Frontal cortex (tissue), 4 donors: ENCODE results near the gene OR5AR1. TPM values are rescaled to one million over a fixed set of nuclear protein-coding genes. Genes with fewer than 3 reads are reported as not detected.
"Not testable (repeated sequence)": the region's sequence is repeated elsewhere in the genome, so short reads cannot be mapped to it uniquely, and the experiment has no call there.

Experiments used
- DNase-seq, 2 donors: peaks; one replicate each; pipeline ENCODE4 v3.0.0; 2012; ENCODE audit warnings: low spot score in 2 of 2
- FAIRE-seq: peaks from 2 replicates; lab custom pipeline; 2012; peaks lifted over from hg19 to GRCh38; lab: Jason Lieb, UNC
- total RNA-seq: library from RNA; depleted of rRNA; stranded (reverse); fragments of >200 nt; gene quantifications from one replicate; pipeline ENCODE4 v1.2.3, GENCODE V29; 2014
- donor health status: control.
- donor health status: control.
- donor health status: control.

OR5AR1 gene
- total RNA-seq, result not detected

DNA sequence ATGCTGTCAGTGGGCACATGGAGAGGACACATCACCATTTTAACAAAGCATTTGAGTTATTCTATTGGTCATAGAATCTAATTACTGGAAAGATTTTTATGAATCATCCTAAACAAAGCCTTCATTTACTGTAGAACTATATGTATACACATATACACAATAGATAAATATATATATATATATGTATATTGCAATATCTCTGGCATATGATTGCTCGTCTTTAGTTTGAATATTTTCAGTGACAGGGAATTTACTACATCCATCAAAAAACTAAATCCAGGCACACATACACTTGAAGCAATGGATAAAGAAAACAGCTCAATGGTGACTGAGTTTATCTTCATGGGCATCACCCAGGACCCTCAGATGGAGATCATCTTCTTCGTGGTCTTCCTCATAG lies at the start of gene OR5AR1:
Gene OR5AR1, plus strand, starts transcription at position 301 of the 400 bp plus-strand sequence. Its CDS starts 0 bp downstream, at position 301.
- FAIRE-seq (no peak), DNase-seq (no peak)

DNA sequence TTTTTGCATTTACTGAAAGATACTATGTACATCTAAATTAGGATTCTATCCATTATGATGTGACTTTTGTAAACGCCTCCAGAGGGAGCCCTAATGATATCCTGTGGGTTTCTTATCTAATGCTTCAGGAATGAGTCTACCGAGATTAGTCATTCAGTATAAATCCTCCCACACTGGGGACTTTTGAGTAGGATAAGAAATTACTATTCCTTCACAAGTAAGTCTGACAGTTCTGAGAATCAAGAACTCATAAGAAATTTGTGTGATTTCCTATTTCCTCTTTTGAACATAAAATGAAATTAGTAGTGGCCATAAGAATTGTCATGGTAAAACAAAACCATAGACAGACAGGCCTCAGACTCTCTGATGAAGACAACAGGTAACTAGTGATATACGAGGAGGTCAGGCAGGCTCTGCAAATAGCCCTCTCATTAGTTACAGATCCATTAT lies 38.8 kb upstream of the OR5AR1 start:
- FAIRE-seq, result peak; percentile 28
- peak in 1 of 2 donors; percentile 13 for DNase-seq

DNA sequence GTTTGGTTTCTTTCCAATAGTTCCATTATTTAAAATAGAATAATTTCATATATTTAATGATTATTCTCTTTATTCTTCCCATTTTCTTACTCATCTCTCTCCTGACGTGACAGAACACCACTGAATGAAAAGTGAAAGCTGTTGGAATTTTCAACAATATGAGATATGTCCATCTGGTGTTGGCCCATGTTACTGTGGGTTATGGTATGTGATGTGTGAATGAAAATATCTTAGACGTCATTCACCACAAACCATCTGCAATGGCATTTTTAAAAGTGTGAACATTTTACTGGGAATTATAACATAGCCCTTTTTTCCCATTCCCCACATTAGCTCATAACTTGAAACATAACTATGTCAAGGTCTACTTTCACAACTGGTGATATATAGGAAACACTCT lies 37.5 kb upstream of the OR5AR1 start:
- no peak for DNase-seq
- FAIRE-seq, result no peak

GRCh38 chr11:56632329-56632728 lies 31.2 kb upstream of the OR5AR1 start:
- no peak for FAIRE-seq
- DNase-seq, result no peak

GRCh38 chr11:56636861-56637260 lies 26.6 kb upstream of the OR5AR1 start:
- no peak for FAIRE-seq
- no peak for DNase-seq

DNA sequence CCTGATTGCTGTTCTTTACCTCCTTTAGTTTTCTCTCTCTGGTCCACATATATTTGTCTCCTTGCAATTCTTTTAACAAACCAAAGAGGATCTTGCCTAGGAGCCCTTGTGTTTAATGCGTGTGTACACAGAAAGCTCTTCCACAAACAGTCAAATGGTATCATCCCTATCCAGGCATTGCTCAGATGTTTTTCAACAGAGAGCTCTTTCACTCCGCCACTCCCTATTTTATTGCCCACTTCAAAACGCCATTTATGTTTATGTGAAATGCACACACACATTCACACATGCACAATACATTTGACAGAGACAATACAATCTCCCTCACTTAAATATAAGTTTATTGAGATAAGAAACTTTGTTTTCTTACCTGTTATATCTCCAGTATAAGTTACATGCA lies 26.0 kb upstream of the OR5AR1 start:
- DNase-seq (no peak), FAIRE-seq (no peak)

DNA sequence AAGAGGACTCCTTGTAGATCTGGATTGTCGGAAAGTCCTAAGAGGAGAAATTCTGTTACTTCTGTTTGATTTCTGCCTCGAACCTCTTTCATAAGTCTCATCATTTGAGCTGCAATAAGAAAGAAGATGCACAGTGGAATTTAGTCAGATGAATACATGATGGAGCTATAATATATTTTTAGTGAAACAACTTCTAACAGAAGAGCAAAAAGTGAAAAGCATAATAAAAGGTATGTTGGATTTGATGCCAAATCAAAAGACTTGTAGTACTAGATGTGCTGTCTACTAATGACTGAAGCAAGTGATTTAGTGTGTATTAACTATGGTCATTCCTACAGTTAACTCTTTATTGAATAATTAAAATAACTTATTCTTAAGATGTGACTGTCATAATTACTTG lies 21.1 kb upstream of the OR5AR1 start, which contains the start of gene OR5AP2:
Gene OR5AP2, minus strand, starts transcription at position 101 of the 400 bp plus-strand sequence. Its CDS starts 0 bp downstream, at position 101.
- FAIRE-seq, result no peak
- DNase-seq, result no peak

DNA sequence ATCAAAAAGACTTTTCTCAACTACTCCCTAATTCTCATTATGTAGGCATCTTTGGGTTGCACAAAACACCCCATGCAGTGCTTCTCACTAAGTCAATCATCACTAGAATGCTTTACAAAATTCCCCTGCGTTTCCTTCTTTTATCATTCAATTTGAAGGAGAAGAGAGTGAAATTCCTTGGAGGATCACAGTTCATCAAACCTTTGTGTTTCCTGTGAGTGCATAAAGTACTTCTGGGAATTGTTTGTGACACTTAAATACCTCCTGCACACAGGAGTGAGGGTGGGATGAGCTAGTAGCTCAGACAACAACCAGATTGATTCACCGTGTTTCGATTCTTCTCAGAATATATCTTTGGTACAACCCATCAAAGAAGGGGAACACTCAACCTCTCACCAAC lies 3.7 kb upstream of the OR5AR1 start:
- DNase-seq, result no peak

GRCh38 chr11:56670984-56671383 lies 7.5 kb downstream of the OR5AR1 start:
- FAIRE-seq, result no peak
- DNase-seq, result no peak

More for the DNA sequence above, 3.7 kb upstream of the OR5AR1 start:
- no peak for FAIRE-seq

DNA sequence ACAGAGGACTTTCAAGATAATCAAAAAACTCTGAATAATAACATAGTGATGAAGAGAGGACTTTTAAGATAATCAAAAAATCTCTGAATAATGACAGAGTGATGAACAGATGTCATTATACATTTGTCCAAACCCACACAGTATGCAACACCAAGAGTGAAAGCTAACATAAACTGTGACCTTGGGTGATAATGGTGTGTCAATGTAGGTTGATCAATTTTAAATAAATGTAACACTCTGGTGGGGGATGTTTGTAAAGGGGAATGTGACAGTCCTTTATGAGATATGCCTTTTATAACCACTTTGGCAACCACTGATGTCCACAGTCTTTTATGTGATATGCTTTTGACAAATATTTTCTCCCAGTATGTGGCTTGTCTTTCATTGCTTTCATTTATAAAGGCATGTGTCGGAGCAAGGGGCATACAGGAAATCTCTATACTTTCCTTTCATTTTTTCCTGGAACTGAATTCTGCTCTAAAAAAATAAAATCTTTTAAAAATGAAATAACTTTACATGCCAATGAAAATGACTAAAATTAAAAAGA lies 25.1 kb downstream of the OR5AR1 start:
- no peak for DNase-seq
- FAIRE-seq, result no peak

DNA sequence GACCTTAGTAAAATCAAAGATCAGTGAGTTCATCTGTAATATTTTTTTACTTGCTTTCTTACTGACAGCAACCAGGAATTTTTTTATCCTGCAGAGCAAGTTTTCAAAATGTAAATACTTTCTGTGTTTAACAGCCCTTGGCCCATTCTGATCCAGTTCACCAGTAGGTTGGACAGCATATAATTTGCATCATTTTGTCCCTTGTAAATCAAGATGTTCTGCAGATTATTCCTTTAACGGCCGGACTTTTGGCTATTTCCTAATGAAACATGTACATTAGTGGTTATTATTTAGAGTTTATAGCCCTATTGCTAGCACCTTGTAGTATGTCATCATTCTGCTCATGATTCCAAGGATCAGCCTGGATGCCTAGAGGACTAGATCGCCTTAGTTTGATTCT lies 27.7 kb downstream of the OR5AR1 start:
- DNase-seq, FAIRE-seq: not testable (repeated sequence)

DNA sequence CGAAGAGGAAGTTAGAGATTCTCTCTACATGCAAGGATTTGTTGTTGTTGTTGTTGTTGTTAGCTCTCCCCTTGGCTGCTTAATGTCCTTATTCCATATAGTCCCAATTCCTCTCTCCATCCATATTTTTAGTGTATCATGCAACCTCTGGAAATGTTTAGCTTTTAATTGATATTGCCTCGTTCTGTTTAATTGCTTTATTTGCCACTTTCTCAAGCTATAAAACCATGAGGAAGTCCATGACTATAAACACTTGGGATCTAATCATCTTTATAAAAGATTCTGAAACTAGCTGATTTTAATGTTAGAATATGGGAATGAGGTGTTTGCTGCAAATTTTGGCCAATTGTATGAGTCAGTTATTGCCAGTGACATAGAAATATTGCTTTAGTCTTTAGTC lies 29.9 kb downstream of the OR5AR1 start:
- no peak for DNase-seq
- FAIRE-seq, result no peak

- no peak for FAIRE-seq
Observed at GRCh38 chr11:56698795-56699194, 35.3 kb downstream of the OR5AR1 start, which contains the start of gene OR9G1. Gene OR9G1 (plus strand): TSS chr11:56699095. CDS start chr11:56700388, 1,293 bp downstream.

DNA sequence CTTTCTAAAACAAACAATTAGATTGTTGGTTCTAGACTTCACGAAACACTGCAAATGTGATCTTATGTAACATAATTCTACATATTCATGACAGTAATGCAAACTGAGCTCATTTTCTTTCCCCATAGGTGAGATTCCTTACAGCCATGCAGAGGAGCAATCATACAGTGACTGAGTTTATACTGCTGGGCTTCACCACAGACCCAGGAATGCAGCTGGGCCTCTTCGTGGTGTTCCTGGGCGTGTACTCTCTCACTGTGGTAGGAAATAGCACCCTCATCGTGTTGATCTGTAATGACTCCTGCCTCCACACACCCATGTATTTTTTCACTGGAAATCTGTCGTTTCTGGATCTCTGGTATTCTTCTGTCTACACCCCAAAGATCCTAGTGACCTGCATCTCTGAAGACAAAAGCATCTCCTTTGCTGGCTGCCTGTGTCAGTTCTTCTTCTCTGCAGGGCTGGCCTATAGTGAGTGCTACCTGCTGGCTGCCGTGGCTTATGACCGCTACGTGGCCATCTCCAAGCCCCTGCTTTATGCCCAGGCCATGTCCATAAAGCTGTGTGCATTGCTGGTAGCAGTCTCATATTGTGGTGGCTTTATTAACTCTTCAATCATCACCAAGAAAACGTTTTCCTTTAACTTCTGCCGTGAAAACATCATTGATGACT lies 36.9 kb downstream of the OR5AR1 start:
- DNase-seq, result no peak
- no peak for FAIRE-seq

More at GRCh38 chr11:56698795-56699194, 35.3 kb downstream of the OR5AR1 start, which contains the start of gene OR9G1:
- DNase-seq, result no peak

GRCh38 chr11:56700914-56701485 lies 37.5 kb downstream of the OR5AR1 start:
- DNase-seq, result no peak
- FAIRE-seq, result no peak

- FAIRE-seq (no peak), DNase-seq (no peak)
Observed at GRCh38 chr11:56705784-56706396, 42.4 kb downstream of the OR5AR1 start.

DNA sequence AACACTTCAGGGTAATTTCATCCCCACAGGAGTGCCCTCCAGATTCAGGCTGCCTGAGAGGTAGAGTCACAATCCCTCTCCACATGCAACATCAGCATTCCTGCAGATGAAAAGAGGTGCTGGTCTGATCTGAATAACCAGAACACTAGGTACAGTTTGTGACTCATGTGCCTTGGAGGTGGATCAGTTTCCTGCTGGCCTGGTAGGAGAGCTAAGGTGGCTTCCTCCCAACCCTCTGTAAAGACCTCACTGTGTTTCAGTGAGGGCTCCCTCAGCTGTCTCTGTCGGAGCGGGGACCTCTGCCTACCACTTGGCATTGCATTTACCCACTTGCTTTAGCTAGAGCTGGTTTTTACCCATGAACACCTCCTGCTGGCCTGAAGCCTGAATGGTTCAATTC lies 43.0 kb downstream of the OR5AR1 start:
- DNase-seq (no peak), FAIRE-seq (no peak)

- no peak for FAIRE-seq
- no peak for DNase-seq
Observed at GRCh38 chr11:56714206-56714605, 50.7 kb downstream of the OR5AR1 start.
